Activated T-cell treated with anti-CD3 and anti-CD28 coated beads for 24 hours (primary cell): ENCODE data around the gene GABARAPL2.
"Not testable (repeated sequence)": the region's sequence is repeated elsewhere in the genome, so short reads cannot be mapped to it uniquely, and the experiment has no call there.

Source experiments
- DNase-seq: peaks from one replicate; pipeline ENCODE4 v3.0.0-alpha.2; 2020; ENCODE audit warnings: low read depth

Gene GABARAPL2

DNA sequence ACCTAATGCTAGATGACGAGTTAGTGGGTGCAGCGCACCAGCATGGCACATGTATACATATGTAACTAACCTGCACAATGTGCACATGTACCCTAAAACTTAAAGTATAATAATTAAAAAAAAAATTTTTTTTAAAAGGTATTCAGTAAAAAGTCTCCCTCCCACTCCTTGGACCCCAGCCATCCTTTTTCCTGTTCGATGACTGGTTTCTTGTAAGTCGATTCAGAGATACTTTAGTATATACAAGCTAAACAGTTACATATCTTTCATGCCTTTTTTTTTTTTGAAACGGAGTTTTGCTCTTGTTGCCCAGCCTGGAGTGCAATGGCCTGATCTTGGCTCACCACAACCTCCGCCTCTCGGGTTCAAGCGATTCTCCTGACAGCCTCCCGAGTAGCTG lies 25.7 kb downstream of the GABARAPL2 start:
- DNase-seq = not testable (repeated sequence)

DNA sequence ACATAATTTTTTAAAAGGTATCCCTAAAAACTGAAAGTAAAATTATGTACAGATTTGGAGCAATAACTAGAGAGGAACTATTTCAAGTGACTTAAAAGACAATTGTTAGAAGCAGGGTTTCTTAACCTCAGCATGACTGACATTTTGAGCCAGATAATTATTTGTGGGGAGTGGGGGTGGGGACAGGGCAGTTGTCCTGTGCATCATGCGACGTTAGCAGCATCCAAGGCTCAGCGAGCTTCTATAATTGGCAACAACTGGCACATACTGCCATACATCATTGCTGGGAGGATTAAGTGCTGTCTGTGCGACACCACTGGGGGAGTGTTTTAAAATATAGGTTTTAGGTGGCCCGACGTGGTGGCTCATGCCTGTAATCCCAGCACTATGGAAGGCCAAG lies 27.1 kb downstream of the GABARAPL2 start:
- no peak for DNase-seq

DNA sequence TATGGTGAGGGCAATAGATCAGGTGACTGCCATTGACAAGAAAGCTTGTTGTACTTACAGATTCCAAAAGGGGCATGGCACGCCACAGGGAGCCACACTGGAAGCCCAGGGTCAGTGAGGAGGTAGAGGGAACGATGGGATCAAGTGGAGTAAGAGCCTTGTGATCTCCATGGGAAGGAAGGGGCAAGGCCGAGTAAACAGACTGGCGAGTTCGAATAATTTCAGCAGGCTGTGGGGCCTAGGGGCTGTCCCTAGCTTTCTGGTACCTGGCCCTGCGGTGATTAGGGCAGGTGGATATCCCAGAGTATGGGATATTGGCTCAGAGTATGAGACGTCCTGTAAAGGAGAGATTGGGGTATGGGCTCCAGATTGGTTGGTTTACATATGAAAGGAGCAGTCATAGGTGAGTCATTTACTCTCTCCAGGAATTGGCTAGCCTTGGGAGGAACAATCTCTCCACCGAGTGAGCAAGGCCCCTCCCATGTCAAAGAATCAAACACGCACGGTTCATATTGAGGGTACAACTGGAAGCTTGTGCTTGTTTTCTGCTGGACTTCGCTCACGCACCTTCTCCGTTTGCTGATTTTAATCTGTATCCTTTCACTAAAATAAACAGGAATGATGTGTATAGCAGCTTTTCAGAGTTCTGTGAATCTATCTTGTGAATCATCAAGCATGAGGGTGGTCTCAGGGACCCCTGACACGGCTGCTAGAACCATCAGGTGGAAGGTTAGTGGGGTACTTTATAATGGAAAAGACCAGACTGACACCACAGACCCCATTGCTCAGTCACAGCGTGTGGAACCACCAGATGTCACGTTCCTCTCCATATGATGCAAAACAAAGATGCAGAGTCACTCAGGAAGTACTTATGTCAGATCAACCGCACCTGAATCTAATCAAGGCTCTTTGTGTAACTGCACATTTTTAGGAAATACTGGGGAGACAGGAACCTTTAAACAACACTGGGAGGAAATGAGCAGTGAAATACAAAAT lies 27.9 kb downstream of the GABARAPL2 start:
- no peak for DNase-seq

DNA sequence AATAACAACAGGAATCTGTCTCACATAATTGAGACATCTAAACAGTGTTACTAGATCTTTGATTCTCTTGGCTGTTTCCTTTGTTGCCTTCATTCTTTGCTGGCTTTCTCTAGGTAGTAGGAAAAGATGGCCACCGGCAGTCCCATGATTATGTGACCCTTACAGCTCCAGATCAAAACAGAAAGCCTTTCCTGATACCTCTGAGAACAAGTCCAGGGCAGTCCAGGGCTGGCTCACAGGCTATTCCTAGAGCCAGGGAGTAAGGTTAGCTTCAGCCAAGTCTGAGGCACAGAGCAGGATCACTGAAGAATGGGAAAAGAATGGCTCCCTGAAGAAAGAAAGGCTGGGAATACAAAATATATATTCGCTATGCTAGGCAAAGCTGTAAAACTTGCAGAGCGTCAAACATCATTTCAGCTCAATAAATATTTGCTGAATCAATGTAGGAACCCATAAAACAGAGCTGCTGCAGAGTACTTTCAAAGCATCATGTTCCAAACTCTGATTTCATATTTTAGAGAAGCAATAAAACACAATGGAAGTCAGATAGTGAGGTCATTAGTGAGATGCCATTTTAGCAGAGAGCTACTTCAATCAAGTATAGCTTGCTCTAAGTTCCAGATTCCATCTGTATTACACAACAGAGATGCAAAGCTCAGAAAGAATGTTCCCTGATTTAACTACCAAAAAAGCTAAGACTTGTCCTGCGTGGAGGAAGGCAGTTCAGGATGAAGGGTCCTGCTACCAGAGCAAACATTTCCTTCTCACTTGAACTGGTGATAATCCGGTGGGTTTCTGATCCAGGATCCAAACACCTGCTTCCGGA lies 33.5 kb downstream of the GABARAPL2 start:
- DNase-seq = no peak

DNA sequence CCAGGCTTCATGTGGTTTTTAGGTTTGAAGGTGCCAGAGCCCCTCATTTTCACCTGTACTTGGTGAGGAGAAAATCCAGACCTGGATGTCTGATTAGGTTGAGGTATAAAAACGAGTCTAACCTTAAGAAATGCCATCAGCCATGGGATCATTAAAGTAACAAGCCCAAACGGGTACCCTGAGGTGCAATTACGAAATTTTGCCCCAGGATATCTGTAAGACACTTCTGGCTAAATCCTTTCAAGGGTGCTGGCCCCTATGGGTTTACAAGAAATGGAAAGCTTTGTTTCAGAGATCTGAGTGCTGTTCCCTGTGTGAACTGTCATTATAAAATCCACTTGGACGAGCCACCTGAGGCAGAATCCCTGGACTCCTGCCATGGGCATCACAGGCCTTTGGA lies 37.1 kb downstream of the GABARAPL2 start:
- no peak for DNase-seq

DNA sequence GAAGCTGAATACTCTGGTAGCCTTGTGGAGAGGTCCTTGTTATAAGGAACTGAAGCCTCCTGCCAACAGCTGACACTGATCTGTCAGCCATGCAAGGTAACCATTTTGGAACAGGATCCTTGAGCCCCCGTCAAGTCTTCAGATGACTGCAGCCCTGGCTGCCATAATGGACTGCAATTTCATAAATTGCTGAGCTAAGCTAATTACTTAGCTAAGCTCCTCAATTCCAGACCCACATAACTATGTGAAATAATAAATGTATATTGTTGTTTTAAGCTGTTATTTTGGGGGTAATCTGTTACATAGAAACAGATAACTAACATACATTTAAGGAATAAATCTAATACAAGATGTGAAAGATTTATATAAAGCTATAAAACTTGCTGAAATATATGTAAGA lies 40.3 kb downstream of the GABARAPL2 start:
- no peak for DNase-seq

DNA sequence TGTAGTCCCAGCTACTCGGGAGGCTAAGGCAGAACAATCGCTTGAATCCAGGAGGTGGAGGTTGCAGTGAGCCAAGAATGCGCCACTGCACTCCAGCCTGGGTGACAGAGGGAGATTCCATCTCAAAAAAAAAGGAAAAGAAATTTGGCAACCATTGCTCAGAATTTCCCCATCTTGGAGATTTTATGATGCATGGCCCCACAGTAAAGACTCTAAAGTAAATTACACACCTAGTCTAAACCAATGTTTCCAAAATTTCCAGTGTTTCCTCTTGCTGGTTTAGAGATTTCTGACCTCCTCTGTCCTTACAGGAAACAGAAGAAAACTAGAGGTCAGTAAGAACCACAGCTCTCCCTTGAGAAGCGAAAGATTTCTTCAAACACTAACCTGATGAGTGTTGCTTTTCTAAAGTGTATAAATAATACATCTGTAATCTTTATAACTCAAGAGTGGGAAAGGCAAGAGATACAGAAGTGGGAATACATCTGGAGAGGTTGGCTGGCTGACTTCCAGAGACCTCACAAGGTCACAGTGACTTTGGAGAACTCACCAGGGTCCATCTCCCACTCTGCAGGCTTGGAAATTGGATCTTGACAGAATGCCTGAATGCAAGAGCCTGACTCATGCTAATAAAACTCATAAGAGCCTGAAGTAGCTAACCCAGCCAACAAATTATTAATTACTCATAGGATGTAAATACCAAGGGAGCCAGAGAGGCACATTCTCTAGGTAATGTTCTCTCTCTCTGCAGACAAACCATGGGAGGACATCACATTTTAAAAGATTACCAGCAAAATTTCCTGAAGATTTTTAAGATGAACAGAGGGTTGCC lies 48.1 kb downstream of the GABARAPL2 start:
- DNase-seq = no peak

DNA sequence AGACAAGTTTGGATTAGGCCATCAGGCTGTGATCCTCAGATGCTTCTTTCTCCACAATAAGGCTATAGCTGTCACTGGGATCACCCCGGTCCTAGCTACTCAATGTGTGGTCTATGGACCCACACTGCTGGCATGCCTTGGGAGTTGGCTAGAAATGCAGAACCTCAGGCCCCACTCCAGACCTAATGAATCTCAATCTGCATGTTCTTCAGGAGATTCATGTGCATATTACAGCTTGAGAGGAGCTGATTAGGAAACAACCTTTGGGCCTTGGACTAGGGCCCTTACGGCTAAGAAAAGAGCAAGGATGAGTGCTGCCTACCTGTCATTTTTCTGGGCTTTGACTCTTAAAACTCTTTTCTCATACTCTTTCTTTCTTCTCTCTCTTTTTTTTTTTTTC lies 49.4 kb downstream of the GABARAPL2 start:
- no peak for DNase-seq

DNA sequence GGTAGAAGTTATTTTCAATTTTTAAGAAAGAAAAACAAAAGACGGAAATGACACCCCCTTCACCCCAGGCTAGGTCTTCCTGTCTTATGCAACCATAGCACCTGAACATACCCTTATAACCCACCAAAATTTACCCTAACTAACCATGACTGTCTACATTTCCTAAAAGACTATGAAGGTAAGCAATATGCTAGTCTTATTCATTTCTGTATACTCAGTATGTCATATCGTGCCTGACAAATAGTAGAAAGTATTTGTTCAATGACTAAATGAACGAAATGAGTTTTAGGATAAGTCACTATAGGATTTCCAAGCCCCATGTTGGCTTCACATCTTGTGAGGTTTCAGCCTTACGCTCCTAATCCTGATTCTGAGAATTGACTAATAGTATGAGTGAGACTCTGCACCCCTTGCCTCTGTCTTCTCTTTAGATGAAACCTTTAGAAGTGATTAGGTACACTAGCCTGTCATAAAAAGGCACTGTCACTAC lies 50.4 kb downstream of the GABARAPL2 start:
- DNase-seq = no peak

DNA sequence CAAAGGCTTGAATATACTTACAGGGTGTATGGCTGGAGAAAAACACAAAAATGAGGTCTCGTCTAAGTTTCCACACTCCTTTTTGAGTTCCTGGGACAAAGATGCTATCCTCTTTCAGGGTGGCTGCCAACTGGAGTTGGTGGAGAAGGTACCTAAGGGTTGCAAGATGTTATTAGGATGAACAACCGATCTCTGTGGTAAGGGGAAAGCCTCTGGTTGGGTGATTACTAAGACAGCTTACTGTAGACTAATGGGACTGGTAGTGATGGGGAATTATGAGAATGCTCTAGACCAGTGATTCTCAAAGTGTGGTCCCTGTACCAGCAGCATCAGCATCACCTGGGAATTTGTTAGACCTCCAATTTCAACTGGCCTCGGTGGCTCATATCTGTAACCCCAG lies 50.9 kb downstream of the GABARAPL2 start:
- no peak for DNase-seq

DNA sequence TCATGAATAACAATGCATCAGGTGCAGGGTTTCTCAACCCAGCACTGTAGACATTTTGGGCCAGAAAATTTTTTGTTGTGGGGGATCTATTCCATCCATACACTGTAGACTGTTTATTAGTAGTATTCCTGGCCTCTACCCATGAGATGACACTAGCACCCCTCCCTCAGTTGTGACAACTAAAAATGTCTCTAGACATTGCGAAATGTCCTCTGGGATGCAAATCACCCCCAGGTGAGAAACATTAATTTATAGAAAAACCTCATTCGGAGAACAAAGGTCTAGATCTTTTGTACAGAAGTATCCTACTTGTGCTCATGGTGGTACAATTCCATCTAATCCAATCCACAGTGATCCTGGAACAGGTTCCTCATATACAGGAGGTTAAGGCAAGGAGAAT lies 52.6 kb downstream of the GABARAPL2 start:
- DNase-seq = no peak

DNA sequence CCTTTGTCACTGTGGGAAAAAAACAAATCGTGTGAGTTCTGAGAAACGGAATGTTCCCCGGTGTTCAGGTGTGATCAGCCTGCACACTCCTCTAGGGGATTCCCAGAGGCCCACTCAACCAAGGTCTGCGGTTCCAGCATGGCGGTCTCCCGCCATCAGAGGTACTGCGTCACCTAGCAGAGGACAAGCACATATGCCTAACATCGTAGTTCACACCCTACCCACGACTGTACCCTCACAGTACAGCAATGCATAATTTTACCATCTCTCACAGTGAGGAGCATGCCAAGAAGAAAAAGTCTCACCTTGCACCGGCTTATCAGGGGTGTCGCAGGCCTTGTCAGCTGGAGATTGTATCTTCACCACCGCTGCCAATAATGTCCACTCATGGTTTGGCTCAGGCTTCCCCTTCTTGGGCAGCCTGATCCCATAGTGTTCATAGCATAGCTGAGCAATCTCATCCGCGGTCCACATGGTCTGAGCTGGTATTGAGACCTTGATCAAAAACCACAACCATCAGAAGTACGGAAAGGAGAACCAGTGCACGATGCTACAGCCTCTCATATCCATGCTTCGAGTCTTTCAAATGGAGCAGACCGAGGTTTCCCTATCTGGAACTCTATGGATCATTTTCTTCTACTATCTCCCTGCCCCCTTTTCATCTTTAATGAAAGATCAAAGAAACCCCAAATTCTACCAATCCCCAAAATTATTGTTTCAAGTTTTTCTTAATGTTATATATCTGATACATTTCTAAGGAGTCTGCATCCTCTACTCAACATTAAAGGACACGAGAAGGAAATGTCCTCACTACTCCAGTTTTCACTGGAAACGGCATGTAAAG lies 54.4 kb downstream of the GABARAPL2 start:
- no peak for DNase-seq

DNA sequence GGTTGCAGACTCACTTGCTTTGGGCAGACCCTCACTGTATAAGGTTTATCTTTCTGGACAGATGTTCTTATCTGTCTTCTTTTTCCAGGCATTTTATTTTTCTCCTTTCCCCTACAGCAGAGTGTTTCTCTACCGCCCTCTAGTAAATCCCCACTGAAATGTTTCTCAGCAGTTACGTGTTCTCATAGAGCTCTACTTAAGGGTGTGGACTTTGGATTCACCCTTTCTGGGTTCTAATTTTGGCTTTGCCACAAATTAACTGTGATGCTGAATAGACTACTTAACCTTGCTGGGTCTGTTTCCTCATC lies 54.9 kb downstream of the GABARAPL2 start:
- DNase-seq = no peak

DNA sequence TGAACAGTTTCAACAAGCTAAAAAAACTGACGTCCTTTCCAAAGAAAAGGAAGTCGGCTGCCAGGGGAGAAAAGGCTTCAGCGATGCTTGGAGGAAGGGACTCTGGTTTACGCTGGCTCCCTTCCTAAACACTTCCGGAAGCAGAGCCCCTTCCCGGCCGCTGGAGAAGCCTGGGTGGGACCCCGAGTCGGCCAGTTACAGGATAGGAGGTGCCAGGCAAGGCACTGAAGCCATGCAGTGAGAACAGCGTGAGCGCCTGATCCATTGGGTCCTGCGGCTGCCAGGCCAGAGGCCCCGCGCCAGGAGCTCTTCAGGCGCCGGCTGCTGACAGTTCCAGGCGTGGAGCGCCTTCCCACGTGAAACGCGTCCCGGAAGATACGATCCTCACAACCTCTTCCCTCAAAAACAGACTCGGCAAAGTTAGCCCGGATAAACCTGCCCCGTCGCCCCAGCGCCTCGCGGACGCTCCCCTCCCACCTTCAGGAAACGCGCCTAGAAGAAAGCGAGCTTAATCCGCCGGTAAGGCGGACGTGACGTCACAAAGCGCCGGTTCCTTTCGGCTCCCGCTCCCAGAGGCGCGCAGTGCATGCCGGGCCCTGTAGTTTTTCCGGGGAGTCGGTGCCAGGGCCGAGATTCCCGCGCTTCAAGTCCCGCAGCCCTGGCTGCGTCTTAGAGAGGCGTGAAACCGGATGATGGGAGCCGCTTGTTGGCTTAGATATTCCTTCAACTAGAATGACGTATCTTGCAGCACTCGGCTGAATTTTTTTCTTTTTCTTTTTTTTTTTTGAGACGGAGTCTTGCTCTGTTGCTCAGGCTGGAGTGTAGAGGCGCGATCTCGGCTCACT lies 56.8 kb downstream of the GABARAPL2 start, which contains the start of gene ADAT1:
Gene ADAT1 (minus strand): TSS at position 521 of the 845 bp plus-strand sequence. CDS start 2,482 bp downstream, outside the sequence.
- peak; percentile 96 for DNase-seq

DNA sequence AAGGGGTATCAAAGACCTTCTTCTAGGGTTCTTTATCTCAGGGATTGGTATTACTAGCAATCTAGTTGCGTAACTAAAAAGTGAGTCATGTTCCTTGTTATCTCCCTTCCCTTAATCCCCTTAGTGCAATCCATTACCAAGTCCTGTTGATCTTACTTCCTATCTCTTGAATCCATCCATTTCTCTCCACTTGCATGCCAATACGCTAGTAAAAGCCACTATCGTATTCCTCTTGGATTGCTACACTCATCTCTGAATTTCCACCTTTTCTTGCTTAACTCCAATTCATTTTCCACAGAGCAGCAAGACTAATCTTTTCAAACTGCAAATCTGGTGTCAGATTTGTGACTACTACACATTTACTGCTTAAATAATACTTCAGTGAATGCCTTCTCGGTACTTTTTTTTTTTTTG lies 58.7 kb downstream of the GABARAPL2 start:
- DNase-seq = no peak

DNA sequence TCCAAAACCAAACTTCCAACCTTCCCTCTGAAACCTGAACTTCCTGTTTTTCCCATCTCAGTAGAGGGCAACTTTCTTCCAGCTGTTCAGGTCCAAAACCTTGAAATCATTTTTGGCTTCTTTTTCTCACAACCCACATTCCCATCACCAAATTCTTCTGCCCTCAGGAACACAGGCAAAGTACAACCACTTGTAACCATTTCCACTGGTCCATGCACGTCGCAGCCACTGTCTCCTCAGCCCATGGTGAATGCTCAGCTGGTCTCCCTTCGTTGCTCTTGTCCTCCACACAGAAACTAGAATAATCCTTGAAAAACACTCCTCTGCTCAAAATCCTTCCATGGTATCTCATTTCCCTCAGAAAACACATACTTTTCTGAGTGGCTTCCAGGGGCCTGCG lies 60.6 kb downstream of the GABARAPL2 start:
- DNase-seq = no peak
